ENCODE data around the gene RNF223. TPM values are rescaled to one million over a fixed set of nuclear protein-coding genes. Genes with fewer than 3 reads are reported as not detected.

Gene RNF223
- total RNA-seq, 3 donors from 2014 or later: 1.3 to 7.5 (median 2.1) TPM

DNA sequence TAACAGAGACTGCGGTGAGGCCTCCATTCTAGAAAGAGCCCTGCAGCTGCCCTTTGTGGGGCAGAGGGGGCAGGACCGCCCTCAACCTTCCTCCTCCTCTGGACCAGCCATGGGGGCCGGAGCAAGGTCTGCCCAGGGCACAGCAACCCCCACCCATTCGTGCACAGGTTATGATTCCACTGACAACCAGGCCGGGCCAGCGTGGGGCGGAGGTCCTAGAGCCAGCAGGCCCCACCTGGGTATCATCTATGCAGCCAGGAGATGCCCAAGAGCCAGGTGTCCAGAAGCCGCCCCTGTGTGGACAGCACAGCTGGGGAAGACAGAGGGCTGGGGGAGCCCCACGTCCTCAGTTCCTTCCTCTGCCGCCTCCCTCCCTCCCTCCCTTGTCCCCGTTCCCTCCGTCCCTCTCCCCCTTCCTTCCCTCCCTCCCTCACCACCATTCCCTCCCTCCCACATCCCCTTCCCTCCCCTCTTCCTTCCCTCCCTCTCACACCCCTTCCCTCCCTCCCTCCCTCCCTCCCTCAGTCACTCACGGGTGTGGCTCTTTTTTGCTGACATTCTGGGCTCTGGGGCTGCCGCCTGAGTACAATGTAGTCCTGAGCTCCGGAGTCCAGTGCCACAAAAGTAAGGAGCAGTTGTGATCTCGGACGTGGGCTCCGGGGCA lies 12.3 kb downstream of the RNF223 start:
- ATAC-seq (no peak), DNase-seq (no peak)
- H3K9me3 ChIP-seq: no peaks in the 10 kb centered on the region
- intact Hi-C loops (cut with DNase I, micrococcal nuclease): loop anchor here (5.0 to 10.0 kb wide), 2 partner anchors 75 to 77 kb away; partner anchors contain the start of gene PERM1 (in 1 of the 2)
- TF ChIP-seq, protein P1, sequence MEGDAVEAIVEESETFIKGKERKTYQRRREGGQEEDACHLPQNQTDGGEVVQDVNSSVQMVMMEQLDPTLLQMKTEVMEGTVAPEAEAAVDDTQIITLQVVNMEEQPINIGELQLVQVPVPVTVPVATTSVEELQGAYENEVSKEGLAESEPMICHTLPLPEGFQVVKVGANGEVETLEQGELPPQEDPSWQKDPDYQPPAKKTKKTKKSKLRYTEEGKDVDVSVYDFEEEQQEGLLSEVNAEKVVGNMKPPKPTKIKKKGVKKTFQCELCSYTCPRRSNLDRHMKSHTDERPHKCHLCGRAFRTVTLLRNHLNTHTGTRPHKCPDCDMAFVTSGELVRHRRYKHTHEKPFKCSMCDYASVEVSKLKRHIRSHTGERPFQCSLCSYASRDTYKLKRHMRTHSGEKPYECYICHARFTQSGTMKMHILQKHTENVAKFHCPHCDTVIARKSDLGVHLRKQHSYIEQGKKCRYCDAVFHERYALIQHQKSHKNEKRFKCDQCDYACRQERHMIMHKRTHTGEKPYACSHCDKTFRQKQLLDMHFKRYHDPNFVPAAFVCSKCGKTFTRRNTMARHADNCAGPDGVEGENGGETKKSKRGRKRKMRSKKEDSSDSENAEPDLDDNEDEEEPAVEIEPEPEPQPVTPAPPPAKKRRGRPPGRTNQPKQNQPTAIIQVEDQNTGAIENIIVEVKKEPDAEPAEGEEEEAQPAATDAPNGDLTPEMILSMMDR (IDR thresholded peaks at IDR 0.05): no peak
- no peaks in the 10 kb centered on the region for H3K36me3 ChIP-seq (ENCODE audit: low read depth)
- H3K4me3 ChIP-seq: no peak overlapping the region
- H3K4me1 ChIP-seq (ENCODE audit: low read depth): peaks cover 28% of the 10 kb centered on the region

DNA sequence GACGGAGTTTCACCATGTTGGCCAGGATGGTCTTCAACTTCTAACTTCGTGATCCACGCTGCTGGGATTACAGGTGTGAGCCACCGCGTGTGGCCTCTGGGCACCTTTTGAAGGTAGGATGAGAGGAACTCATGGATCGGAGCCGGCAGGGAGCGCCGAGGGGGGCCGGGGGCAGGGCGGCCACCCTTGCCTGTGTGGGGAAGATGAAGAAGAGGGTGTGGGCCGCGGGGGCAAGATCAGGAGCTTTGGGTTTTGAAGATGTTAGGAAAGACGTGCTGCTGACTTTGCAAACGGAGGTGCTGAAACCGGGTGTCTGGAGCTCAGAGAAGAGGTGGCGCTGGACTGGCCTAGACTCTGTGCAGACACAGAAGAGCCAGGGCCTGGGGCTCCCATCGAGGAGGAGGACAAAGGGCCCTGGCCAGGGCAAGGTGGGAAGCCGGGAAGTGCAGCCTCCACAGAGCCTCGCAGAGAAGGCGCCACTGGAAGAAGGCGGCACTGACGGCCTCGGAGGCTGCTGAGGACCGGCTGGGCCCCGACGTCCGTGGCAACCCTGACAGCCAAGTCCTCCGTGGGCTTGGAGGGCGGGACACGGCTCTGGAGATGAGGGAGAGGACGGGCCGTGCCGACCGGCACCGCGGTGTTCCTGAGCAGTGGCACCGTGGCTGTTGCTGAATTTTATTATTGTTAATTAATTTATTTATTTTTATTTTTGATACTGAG lies 13.7 kb downstream of the RNF223 start:
- intact Hi-C loops (cut with DNase I, micrococcal nuclease): loop anchor here (5.0 to 10.0 kb wide), 2 partner anchors 73 to 76 kb away; partner anchors contain the start of gene PERM1 (in 1 of the 2)
- no peak overlapping the region for H3K4me3 ChIP-seq
- TF ChIP-seq, protein P1 (IDR thresholded peaks at IDR 0.05): no peak

DNA sequence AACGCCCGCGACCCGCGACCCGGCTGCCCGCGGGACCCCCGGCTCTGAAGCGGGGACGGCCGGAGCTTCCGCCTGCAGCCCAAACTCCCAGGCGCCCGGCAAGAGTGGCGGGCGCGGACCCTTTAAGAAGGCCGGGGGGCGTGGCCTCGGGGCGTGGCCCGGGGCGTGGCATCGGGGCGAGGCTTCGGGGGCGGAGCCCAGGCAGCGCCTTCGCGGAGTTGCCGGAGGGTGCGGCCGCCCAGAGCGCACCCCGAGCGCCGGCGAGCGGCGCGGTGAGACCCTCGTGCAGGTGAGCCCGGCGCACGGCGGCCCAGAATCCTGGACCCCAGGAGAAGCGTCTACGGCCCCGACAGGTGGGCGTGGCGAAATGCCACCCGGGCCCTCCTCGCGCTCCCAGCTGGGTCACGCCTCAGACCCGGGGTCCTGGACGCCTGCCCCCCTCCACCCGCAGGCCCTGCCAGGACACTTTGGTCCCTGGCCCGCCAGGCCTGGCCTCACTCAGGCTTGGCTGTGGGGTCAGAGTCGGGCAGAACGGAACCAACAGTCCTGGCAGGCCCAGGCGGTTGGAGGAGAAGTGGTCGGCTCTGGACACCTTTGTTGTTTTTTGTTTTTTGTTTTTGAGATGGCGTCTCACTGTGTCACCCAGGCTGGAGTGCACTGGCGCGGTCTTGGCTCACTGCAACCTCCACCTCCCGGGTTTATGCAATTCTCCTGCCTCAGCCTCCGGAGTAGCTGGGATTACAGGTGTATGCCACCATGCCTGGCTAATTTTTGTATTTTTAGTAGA lies 14.4 kb downstream of the RNF223 start:
- TF ChIP-seq, protein P1 (IDR thresholded peaks at IDR 0.05): no peak
- peak; percentile 92 to 98 (median 97) for DNase-seq
- Histone ChIP-seq H3K4me1 (ENCODE audit: low read depth) (peaks cover 28% of the 10 kb centered on the region), H3K4me3 (no peak overlapping the region), H3K36me3 (ENCODE audit: low read depth) (no peaks in the 10 kb centered on the region), H3K9me3 (no peaks in the 10 kb centered on the region)
- peak; percentile 94 for ATAC-seq
- intact Hi-C loops (cut with DNase I, micrococcal nuclease): loop anchor here (5.0 to 10.0 kb wide), 2 partner anchors 72 to 75 kb away; partner anchors contain the start of gene PERM1 (in 1 of the 2)

More for the DNA sequence above, 13.7 kb downstream of the RNF223 start:
- H3K36me3 ChIP-seq (ENCODE audit: low read depth): no peaks in the 10 kb centered on the region
- ATAC-seq (no peak), DNase-seq (no peak)
- H3K9me3 ChIP-seq: no peaks in the 10 kb centered on the region
- peaks cover 28% of the 10 kb centered on the region for H3K4me1 ChIP-seq (ENCODE audit: low read depth)

DNA sequence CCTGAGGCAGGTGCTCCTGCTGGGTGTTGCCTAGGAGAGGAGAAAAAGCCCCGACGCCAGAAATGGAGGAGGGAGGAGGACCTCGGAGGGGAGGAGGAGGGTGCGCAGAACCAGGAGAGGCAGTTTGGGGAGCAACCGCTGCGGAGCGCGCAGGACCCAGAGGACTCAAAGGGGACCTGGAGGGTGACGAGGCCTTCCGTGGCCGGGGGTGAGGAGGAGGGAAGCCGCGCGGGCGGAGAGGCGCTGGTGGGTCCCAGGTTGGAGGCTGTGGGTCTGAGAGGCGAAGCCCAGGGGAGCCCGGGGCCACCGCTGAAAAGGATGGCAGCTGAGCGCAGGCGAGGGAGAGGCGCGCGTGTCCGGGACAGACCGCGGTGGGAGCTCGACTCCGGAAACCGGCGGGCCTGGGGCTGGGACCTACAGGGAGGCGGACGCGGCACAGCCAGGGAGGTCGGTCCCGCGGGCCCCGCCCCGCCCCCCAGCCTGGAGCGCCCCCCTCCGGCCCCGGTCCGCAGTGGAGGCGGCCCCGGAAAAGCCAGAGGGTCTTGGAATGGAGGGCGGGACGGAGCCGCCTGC lies 15.1 kb downstream of the RNF223 start:
- peak; percentile 33 for ATAC-seq
- DNase-seq: no peak
- Histone ChIP-seq H3K9me3 (no peaks in the 10 kb centered on the region), H3K36me3 (ENCODE audit: low read depth) (no peaks in the 10 kb centered on the region), H3K4me3 (no peak overlapping the region), H3K4me1 (ENCODE audit: low read depth) (peaks cover 22% of the 10 kb centered on the region)
- TF ChIP-seq, protein P1 (IDR thresholded peaks at IDR 0.05): no peak
- intact Hi-C loops (cut with DNase I, micrococcal nuclease): no loop called here

All from mucosa of descending colon (tissue), 3 donors.